Measurements from ENCODE around the gene NRAP.

NRAP gene

DNA sequence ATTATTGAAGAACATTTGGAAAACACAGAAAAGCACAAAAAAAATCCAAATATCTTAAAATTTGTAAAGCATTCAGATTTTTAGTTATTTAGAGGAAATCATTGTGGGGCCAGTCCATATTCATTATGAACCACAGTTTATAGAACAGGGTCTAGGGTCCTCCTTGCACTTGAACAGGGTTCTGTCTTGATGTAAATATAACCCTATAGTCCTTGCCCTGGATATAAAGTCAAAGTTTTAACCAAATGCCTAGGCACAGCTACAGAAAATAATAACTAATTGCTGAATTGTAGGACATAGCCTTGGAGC lies 41.5 kb upstream of the NRAP start:
- no peak overlapping the region for H3K27ac ChIP-seq (ENCODE audit: low read depth, low read length, poor library complexity, severe bottlenecking)
- no peak overlapping the region for H3K4me2 ChIP-seq (ENCODE audit: low read length)
- H4K20me1 ChIP-seq (ENCODE audit: insufficient read depth, low read length) = no peaks in the 10 kb centered on the region
- no peak overlapping the region for H2AFZ ChIP-seq (ENCODE audit: low read length)
- H3K4me1 ChIP-seq (ENCODE audit: insufficient read depth, low read length, severe bottlenecking) = peaks cover 14% of the 10 kb centered on the region
- no peaks in the 10 kb centered on the region for H3K27me3 ChIP-seq (ENCODE audit: insufficient read depth, low read length)
- no peaks in the 10 kb centered on the region for H3F3A ChIP-seq (ENCODE audit: insufficient read depth, low read length)
- H3K9me3 ChIP-seq (ENCODE audit: low read length) = no peaks in the 10 kb centered on the region
- H3K36me3 ChIP-seq (ENCODE audit: insufficient read depth, low read length) = peaks cover 6% of the 10 kb centered on the region
- no peak overlapping the region for H3K4me3 ChIP-seq (ENCODE audit: low read depth, low read length, poor library complexity, severe bottlenecking)
- no peaks in the 10 kb centered on the region for H3K79me2 ChIP-seq (ENCODE audit: insufficient read depth, low read length)
- no peak overlapping the region for H3K9ac ChIP-seq (ENCODE audit: low read length)
- no peak for TF ChIP-seq EZH2 (IDR thresholded peaks at IDR 0.05; ENCODE audit: borderline replicate concordance, low read length)
- TF ChIP-seq, protein P1, sequence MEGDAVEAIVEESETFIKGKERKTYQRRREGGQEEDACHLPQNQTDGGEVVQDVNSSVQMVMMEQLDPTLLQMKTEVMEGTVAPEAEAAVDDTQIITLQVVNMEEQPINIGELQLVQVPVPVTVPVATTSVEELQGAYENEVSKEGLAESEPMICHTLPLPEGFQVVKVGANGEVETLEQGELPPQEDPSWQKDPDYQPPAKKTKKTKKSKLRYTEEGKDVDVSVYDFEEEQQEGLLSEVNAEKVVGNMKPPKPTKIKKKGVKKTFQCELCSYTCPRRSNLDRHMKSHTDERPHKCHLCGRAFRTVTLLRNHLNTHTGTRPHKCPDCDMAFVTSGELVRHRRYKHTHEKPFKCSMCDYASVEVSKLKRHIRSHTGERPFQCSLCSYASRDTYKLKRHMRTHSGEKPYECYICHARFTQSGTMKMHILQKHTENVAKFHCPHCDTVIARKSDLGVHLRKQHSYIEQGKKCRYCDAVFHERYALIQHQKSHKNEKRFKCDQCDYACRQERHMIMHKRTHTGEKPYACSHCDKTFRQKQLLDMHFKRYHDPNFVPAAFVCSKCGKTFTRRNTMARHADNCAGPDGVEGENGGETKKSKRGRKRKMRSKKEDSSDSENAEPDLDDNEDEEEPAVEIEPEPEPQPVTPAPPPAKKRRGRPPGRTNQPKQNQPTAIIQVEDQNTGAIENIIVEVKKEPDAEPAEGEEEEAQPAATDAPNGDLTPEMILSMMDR (IDR thresholded peaks at IDR 0.05; ENCODE audit: low read length) = peak; percentile 0; the same call in 1 of the 2 replicates
- H3K9me2 ChIP-seq (ENCODE audit: low read depth, low read length) = no peaks in the 10 kb centered on the region

DNA sequence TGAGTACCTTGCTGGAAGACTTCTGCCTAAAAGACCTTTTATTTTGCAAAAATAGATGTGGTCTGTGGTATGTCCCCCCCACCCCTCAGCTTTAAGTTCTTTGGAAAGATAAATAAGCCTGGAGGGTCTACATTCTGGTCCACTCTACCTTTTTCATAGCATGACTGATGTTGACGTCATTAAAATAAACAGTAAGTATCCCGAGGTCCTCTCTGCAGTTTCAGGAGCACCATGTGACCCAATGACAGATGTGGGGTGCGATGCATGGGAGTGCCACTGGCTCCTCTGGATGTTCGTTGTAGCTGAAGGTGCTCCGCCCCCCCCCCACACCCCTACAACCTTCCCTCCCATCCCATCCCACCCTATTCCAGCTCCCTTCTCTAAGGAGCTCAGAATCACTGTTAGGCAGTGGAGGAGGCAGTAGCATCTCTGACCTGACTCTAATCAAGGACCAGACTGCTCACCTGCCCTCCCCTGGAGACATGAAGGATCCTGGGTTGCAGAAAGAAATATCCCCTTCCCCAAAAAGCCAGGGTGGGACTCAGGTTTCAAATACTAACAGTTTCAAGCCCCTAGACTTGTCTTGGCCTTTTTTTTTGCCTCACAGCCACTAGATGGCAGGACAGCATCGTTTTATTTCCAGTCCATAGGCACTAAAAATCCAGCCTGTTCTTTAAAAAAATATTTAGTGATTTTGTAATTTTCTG lies 40.9 kb upstream of the NRAP start:
- H3K27me3 ChIP-seq (ENCODE audit: insufficient read depth, low read length) = no peaks in the 10 kb centered on the region
- no peak overlapping the region for H3K27ac ChIP-seq (ENCODE audit: low read depth, low read length, poor library complexity, severe bottlenecking)
- H3K4me1 ChIP-seq (ENCODE audit: insufficient read depth, low read length, severe bottlenecking) = peaks cover 14% of the 10 kb centered on the region
- H3K4me3 ChIP-seq (ENCODE audit: low read depth, low read length, poor library complexity, severe bottlenecking) = no peak overlapping the region
- H3K4me2 ChIP-seq (ENCODE audit: low read length) = no peak overlapping the region
- no peaks in the 10 kb centered on the region for H3K79me2 ChIP-seq (ENCODE audit: insufficient read depth, low read length)
- TF ChIP-seq, protein P1 (IDR thresholded peaks at IDR 0.05; ENCODE audit: low read length) = peak; percentile 64
- TF ChIP-seq EZH2 (IDR thresholded peaks at IDR 0.05; ENCODE audit: borderline replicate concordance, low read length) = no peak
- no peaks in the 10 kb centered on the region for H4K20me1 ChIP-seq (ENCODE audit: insufficient read depth, low read length)
- H3F3A ChIP-seq (ENCODE audit: insufficient read depth, low read length) = no peaks in the 10 kb centered on the region
- peaks cover 9% of the 10 kb centered on the region for H3K36me3 ChIP-seq (ENCODE audit: insufficient read depth, low read length)
- H3K9me3 ChIP-seq (ENCODE audit: low read length) = no peaks in the 10 kb centered on the region
- H3K9me2 ChIP-seq (ENCODE audit: low read depth, low read length) = no peaks in the 10 kb centered on the region
- no peak overlapping the region for H2AFZ ChIP-seq (ENCODE audit: low read length)
- no peak overlapping the region for H3K9ac ChIP-seq (ENCODE audit: low read length)

DNA sequence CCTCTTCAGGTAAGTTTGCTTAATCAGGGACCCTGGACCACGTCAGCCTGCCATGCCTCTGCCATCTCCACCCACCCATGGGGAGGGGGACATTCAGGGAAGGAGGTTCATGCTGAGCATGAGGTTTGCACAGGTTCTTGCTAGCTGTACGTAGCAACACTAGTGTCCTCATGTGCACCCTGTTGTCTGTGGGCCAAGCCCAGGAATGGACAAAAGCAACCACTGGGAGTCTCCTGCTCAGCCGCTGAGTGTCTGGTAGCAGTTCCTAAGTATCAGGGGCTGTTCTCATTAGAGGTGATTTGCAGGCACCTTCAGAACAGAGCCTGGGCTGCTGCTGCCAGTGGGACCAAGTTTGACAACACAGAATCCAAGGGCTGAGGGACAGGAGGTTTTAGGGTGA lies 33.8 kb upstream of the NRAP start:
- H3K27ac ChIP-seq (ENCODE audit: low read depth, low read length, poor library complexity, severe bottlenecking) = no peak overlapping the region
- no peak overlapping the region for H3K4me2 ChIP-seq (ENCODE audit: low read length)
- H3K9me3 ChIP-seq (ENCODE audit: low read length) = peaks cover 15% of the 10 kb centered on the region; the same call in 1 of the 2 replicates
- H3K9ac ChIP-seq (ENCODE audit: low read length) = no peak overlapping the region
- H3K9me2 ChIP-seq (ENCODE audit: low read depth, low read length) = no peaks in the 10 kb centered on the region
- H3K4me1 ChIP-seq (ENCODE audit: insufficient read depth, low read length, severe bottlenecking) = no peaks in the 10 kb centered on the region
- no peak overlapping the region for H3K4me3 ChIP-seq (ENCODE audit: low read depth, low read length, poor library complexity, severe bottlenecking)
- peaks cover 60% of the 10 kb centered on the region for H3K36me3 ChIP-seq (ENCODE audit: insufficient read depth, low read length)
- H3K27me3 ChIP-seq (ENCODE audit: insufficient read depth, low read length) = no peaks in the 10 kb centered on the region
- no peak overlapping the region for H2AFZ ChIP-seq (ENCODE audit: low read length)
- H4K20me1 ChIP-seq (ENCODE audit: insufficient read depth, low read length) = no peaks in the 10 kb centered on the region
- TF ChIP-seq, protein P1 (IDR thresholded peaks at IDR 0.05; ENCODE audit: low read length) = no peak
- no peak for TF ChIP-seq EZH2 (IDR thresholded peaks at IDR 0.05; ENCODE audit: borderline replicate concordance, low read length)
- H3F3A ChIP-seq (ENCODE audit: insufficient read depth, low read length) = no peaks in the 10 kb centered on the region
- H3K79me2 ChIP-seq (ENCODE audit: insufficient read depth, low read length) = no peaks in the 10 kb centered on the region; the same call in 1 of the 2 replicates
